Stimulated activated naive CD4-positive, alpha-beta T cell (primary cell): ENCODE results near the gene BBS5.
A peak's percentile ranks its signal among the peaks of the same experiment; 100 is the strongest.
"Not testable (repeated sequence)": the region's sequence is repeated elsewhere in the genome, so short reads cannot be mapped to it uniquely, and the experiment has no call there.

Experiments
- DNase-seq, 6 experiments: peaks; one replicate each; lab custom pipeline; 2025; lab: John Stamatoyannopoulos, UW

The BBS5 gene

GRCh38 chr2:169486487-169486886 lies 7.2 kb downstream of the BBS5 start:
- no peak for DNase-seq

GRCh38 chr2:169490834-169491233 lies 11.5 kb downstream of the BBS5 start:
- no peak for DNase-seq

GRCh38 chr2:169491378-169491777 lies 12.1 kb downstream of the BBS5 start:
- DNase-seq: no peak

- no peak for DNase-seq
Observed at GRCh38 chr2:169493360-169493759, 14.1 kb downstream of the BBS5 start.

GRCh38 chr2:169495310-169495928 lies 16.1 kb downstream of the BBS5 start:
- no peak for DNase-seq

GRCh38 chr2:169504651-169505050 lies 25.4 kb downstream of the BBS5 start:
- DNase-seq: no peak

- no peak for DNase-seq
Observed at GRCh38 chr2:169507698-169508097, 28.4 kb downstream of the BBS5 start.

GRCh38 chr2:169509298-169509885 lies 30.1 kb downstream of the BBS5 start, which contains the start of gene KLHL41:
Gene KLHL41 (plus strand): TSS chr2:169509702. CDS start chr2:169509779, 77 bp downstream.
- DNase-seq: no peak

GRCh38 chr2:169509955-169510354 lies 30.7 kb downstream of the BBS5 start:
- no peak for DNase-seq

- no peak for DNase-seq
Observed at GRCh38 chr2:169510496-169510895, 31.2 kb downstream of the BBS5 start.

- no peak for DNase-seq
Observed at GRCh38 chr2:169511818-169512217, 32.5 kb downstream of the BBS5 start.

- DNase-seq: no peak
Observed at GRCh38 chr2:169512525-169512924, 33.2 kb downstream of the BBS5 start.

GRCh38 chr2:169513094-169513493 lies 33.8 kb downstream of the BBS5 start:
- DNase-seq: no peak

- DNase-seq: no peak
Observed at GRCh38 chr2:169513926-169514325, 34.6 kb downstream of the BBS5 start.

- not testable (repeated sequence) for DNase-seq
Observed at GRCh38 chr2:169514758-169515157, 35.5 kb downstream of the BBS5 start.

GRCh38 chr2:169516488-169516995 lies 37.2 kb downstream of the BBS5 start:
- DNase-seq: not testable (repeated sequence)

- no peak for DNase-seq
Observed at GRCh38 chr2:169520896-169521295, 41.6 kb downstream of the BBS5 start.

- DNase-seq: no peak
Observed at GRCh38 chr2:169523681-169524080, 44.4 kb downstream of the BBS5 start.

GRCh38 chr2:169525434-169525833 lies 46.1 kb downstream of the BBS5 start:
- no peak for DNase-seq

- no peak for DNase-seq
Observed at GRCh38 chr2:169526451-169526850, 47.2 kb downstream of the BBS5 start.

GRCh38 chr2:169528271-169528701 lies 49.0 kb downstream of the BBS5 start:
- peak; percentile 9 to 69 (median 58) for DNase-seq

GRCh38 chr2:169539460-169539859 lies 60.2 kb downstream of the BBS5 start:
- DNase-seq: not testable (repeated sequence)

- no peak for DNase-seq
Observed at GRCh38 chr2:169540146-169540545, 60.9 kb downstream of the BBS5 start.

GRCh38 chr2:169542433-169542832 lies 63.1 kb downstream of the BBS5 start:
- no peak for DNase-seq
